Upper lobe of left lung (tissue), 4 donors: ENCODE measurements around the gene TSHZ2.

Source experiments
- EP300 ChIP-seq, 4 donors: sonication (generic); formaldehyde crosslinking; IDR thresholded peaks; one replicate each; pipeline ENCODE4 v1.5.1; 2017; ENCODE audit warnings: antibody characterized with exemption in 4 of 4, control low read depth in 2 of 4
- POLR2A ChIP-seq, 4 donors: fragments of 450-650 bp; IDR thresholded peaks; one replicate each; pipeline ENCODE4 v1.5.1; 2016 to 2017; ENCODE audit warnings: antibody characterized with exemption in 4 of 4, mild to moderate bottlenecking in 2 of 4
- TF ChIP-seq, protein P1 (sequence below), 6 experiments: fragments of 450-650 bp in 4 of 6; fragments of 200-600 bp in 2 of 6; sonication (generic) in 2 of 6; IDR thresholded peaks; one replicate each; pipeline ENCODE4 v1.5.1; 2016 to 2019; ENCODE audit warnings: antibody characterized with exemption in 6 of 6

GRCh38 chr20:53405139-53405538, 433.0 kb downstream of the TSHZ2 start:
- TF ChIP-seq, protein P1, sequence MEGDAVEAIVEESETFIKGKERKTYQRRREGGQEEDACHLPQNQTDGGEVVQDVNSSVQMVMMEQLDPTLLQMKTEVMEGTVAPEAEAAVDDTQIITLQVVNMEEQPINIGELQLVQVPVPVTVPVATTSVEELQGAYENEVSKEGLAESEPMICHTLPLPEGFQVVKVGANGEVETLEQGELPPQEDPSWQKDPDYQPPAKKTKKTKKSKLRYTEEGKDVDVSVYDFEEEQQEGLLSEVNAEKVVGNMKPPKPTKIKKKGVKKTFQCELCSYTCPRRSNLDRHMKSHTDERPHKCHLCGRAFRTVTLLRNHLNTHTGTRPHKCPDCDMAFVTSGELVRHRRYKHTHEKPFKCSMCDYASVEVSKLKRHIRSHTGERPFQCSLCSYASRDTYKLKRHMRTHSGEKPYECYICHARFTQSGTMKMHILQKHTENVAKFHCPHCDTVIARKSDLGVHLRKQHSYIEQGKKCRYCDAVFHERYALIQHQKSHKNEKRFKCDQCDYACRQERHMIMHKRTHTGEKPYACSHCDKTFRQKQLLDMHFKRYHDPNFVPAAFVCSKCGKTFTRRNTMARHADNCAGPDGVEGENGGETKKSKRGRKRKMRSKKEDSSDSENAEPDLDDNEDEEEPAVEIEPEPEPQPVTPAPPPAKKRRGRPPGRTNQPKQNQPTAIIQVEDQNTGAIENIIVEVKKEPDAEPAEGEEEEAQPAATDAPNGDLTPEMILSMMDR (IDR thresholded peaks at IDR 0.05), result no peak
- TF ChIP-seq POLR2A (IDR thresholded peaks at IDR 0.05) (no peak), EP300 (IDR thresholded peaks at IDR 0.05) (no peak)
